GM21576 (cell line): ENCODE results near the gene AGPS.

Source experiments
- ATAC-seq: cut with Tn5 transposase; IDR thresholded peaks from one replicate; pipeline ENCODE4 v1.9.1; 2021; ENCODE audit warnings: mild to moderate bottlenecking, moderate library complexity; ENCODE audit not compliant: unreplicated experiment

Gene AGPS

DNA sequence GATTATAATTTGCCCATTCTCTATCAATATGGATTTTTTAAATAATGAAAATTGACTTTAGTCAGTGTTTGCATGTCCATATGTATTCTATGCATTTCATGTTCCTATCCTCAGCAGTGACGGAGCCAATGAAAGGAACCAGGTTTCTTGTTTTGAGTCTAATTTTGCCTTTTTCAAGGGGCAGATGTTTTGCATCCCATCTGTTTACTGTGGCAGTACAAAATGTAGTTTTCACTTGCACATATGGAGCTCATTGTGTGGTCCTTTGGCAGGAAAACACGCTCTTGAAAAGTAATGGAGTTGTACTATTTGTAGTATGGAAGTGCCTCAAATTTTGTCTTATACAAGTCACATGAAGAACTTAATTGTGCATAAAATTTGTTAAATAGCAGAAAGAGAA is 127.8 kb downstream of the AGPS start:
- no peak for ATAC-seq

DNA sequence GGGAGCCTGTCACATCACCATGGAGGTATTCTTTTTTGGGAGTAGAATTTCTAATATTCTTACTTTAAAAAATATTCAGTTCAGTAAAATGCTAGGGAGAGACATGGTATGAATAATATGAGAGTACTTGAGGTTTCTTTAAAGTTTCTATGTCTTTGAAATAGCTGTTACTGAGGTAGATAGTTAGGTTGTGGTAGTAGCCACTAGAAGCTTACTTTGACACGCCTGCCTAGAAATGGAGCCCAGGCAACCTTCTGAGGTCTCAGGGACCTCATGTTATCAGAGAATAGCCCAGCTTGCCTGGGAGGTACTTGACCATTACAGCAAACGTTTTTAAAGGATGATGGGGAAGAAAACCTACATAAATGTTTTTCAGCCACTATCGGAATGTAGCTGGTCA is 131.2 kb downstream of the AGPS start:
- no peak for ATAC-seq

GRCh38 chr2:177525351-177525924 is 132.9 kb downstream of the AGPS start:
- ATAC-seq: no peak

GRCh38 chr2:177528351-177528933 is 135.9 kb downstream of the AGPS start:
- ATAC-seq: no peak

DNA sequence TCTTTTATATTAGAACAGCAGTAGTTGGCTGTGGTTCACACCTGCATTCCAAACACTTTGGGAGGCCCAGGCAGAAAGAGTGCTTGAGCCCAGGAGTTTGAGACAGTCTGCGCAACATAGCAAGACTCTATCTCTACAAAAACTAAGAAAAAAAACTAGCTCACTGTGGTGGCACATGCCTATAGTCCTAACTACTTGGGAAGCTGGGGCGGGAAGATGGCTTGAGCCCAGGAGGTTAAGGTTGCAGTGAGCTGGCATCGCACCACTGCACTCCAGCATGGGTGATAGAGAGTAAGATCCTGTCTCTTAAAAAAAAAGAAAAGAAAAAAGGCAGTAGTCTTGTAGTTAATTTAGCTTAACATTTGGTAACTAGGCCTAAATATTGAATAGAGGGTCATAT is 136.6 kb downstream of the AGPS start:
- no peak for ATAC-seq

DNA sequence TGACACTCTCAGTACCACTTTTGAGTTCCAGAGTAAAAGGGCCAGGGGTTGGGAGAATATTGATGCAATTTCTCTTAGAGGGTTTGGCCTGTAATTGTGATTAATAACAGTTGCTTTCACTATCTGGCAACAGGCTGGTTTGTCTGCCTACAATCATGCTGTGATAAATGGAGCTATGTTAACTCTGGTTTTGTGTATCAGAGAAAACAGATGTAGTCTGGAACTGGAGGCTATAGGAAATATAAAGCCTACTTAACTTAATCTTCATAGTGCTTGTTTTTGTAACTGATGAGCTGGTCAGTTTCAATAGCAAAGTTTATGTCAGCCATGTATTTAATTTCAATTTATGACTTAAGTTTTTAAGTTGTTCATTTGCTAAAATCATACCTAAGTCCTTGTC is 138.0 kb downstream of the AGPS start:
- ATAC-seq: no peak

DNA sequence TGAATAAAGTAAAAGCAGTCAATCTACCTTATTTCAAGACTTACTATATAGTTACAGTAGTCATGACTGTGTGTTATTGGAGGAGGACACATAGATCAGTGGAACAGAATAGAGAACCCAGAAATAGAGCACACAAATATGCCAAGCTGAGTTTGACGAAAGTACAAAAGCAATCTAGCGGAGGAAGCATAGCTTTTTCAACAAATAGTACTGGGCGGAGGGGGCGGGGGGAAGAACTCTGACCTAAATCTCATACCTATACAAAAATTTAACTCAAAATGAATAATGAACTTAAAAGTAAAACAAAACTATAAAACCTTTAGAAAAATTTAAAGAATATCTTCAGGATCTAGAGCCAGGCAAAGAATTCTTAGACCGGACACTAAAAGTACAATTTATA is 139.1 kb downstream of the AGPS start:
- no peak for ATAC-seq

DNA sequence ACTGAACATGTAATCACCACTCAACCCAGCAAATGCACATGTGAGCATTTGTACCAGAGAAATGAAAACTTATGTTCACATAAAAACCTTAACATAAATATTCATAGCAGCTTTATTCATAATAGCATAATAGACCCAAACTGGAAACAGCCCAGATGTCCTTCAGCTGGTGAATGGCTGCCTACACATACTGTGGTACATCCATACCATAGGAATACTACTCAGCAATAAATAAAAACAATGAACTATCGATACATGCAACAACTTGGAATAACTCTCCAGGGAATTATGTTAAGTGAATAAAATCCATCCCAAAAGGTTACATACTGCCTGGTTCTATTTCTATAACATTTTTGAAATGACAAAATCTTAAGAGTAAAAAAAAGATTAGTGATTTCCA is 140.0 kb downstream of the AGPS start:
- ATAC-seq: no peak

- ATAC-seq: no peak
These were observed 140.7 kb downstream of the AGPS start for GRCh38 chr2:177533253-177533652.

- no peak for ATAC-seq
These were observed 142.4 kb downstream of the AGPS start for GRCh38 chr2:177535000-177535399.

DNA sequence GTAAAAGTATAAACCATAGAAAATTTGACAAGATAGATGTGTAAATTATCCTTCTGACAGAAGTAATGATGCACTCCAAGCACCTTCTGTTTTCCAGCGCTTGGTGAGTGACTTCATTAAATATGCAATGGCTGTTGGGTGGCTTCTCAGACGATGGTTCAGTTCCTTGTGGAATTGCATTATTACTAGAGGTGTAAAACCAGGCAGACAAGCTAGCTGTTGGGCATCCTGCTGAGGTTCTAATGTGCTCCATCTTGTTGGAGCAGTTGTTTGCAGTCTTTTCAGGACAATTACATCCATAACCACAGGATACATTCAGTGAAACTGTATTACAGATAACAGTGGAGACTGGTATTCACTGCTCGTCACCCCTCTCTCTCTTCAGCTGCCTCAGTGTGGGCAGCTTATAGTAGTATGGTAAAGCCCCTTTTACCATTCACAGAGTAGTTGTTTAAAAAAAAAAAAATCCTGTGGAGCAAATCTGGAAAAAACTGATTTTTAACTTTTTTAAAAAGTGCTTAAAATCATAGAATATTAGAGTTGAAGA is 143.5 kb downstream of the AGPS start:
- ATAC-seq: no peak

- ATAC-seq: no peak
These were observed 144.6 kb downstream of the AGPS start for GRCh38 chr2:177537213-177537612.

- ATAC-seq: no peak
These were observed 145.1 kb downstream of the AGPS start for GRCh38 chr2:177537636-177538035.

DNA sequence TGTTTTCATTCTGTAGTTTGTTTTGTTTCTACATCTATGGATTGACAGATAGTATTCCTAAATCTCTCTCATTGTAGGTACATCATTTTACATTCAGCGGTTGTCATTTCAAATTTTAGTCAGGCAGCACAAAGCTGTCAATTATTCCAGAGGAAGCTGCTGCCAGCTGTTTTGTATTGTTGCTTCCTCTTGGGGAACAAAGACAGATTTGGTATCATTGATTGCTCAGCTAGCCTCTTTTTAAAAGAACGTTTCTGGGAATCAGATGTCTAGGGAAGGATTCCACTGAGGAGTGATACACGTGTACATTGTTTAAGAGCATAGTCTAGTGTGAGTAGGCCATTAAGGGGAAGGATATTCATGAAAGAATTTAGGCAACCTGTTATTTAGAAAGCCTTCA is 145.8 kb downstream of the AGPS start:
- no peak for ATAC-seq

DNA sequence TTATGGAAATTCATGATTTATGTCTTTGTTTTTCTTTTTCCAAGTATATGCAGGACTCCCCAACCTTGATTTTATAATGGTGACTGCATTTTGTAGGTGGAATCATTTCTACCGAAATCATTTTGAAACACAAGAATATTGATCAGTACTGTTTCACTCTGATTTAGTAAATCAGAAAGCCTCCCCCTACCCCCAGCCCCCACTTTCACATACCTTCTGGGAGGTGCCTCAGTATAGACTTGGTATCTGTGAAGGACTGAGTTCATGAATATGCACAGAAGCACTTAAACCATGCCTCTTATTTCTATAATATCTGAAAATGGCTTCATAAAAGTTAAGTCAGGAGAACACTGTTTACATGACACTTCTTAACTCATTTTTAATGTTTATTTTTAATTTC is 147.7 kb downstream of the AGPS start:
- no peak for ATAC-seq

GRCh38 chr2:177541258-177541991 is 148.9 kb downstream of the AGPS start:
- no peak for ATAC-seq

DNA sequence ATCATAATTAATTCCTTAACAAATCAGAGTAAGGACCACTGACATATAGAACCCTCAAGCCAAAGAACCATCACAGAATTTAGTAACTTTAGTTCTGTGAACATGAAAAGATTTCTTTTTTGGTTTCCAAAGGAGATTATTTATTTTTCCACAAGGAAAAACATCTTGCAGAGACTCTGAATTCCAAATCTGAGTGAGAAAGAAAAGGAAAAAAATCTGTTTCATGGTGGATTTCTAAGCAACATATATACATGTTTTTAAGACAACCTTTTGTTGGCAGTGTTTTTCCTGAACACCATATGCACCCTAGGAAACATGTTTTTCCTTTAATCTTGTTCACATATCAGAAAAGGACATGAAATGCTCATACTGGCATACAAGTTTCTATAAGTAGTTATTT is 149.8 kb downstream of the AGPS start:
- ATAC-seq: no peak

DNA sequence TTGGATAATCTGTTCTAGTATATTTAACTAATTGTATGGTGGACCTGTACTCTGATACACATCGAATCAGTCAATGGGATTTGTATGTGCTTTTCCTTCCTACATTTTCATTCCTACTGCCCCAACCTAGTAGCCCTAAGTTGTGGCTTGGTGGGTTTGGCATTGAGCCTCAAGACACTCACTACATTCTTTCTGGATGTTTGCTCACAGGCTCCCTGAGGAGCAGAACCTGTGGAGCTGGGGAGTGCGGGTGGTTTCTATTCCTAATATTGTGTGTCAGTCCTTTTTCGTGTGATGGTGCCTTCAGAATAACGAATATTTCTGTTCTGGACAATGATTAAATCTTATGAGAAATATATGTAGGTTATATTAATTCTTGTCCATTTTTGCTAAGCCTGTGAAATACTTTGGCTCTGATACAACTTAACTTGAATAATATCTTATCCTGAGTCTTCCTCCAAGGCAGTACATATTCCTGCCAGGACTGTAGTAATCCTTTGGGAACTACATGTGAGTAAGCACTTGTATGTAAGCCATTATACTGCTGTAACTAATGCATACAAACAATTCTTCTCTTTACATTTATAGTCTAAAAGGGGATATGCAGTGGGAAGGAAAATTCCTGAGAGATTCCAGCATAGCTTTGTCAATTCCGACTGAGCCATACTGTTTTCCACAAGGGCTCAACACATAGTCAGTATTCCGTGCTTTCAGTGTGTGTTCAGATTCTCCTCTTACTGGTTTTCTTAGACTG is 150.6 kb downstream of the AGPS start:
- ATAC-seq: no peak

DNA sequence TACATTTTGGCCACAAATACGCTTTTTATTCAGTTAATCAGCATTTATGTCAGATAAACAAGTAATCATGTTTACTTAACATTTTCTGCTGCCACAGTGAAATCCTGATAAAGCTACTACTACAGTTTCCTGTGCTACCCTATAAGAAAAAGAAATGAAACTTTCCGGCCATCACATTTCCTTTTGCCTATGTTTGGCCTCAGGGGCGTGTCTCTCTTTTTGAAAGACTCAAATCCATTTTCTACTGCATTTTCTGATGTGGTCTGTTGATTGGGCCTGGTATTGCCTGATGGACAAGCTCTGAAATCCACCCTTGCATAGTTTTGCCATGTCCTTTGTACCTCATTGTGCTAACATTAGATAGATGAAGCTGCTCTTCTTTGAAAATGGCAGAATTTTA is 152.6 kb downstream of the AGPS start:
- no peak for ATAC-seq

DNA sequence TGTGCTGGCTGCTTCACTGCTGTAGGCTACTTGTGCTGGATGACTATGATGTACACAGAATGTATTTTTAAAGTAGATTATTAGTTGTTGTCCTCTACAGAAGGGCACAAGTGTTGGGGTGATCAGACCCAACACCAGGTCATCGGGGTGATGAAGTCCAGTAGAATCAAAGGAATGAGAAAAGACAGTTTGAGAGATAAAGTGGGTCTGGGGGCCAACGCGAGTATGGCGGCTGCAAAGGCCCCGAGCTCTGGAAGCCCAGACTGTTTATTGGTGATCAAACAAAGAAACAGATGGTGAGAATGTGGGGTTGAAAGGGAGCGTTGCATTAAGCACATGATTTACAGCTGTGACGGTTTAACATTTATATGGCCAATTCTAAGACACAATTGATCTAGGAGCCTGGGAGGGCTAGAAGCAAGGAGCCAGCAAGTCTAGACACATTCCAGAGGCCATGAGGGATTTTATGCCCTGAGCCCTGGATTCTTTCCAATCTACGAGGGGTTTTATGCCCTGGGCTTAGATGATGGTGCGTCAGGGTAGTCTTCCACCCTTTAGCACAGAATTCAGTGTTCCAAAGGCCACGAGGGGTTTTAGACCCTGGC is 153.5 kb downstream of the AGPS start:
- ATAC-seq: no peak

- peak; percentile 93 for ATAC-seq
These were observed 154.5 kb downstream of the AGPS start for GRCh38 chr2:177547122-177547521.
